Mesenchymal stem cell (in vitro differentiated cells and primary cell): ENCODE measurements around the gene FCHSD2.

Experiments
- DNase-seq: peaks from one replicate; pipeline ENCODE4 v3.0.0-alpha.2; 2013
- H2AFZ ChIP-seq: one replicate; pipeline ENCODE4 v1.6.1; 2013; ENCODE audit warnings: low read depth, mild to moderate bottlenecking, control low read depth, inconsistent platforms, low read length, moderate library complexity
- H2AK5ac ChIP-seq: 2 replicates; pipeline ENCODE4 v1.6.1; 2013; ENCODE audit warnings: low read length, moderate library complexity, mild to moderate bottlenecking, inconsistent platforms; ENCODE audit not compliant: severe bottlenecking
- H2BK120ac ChIP-seq: one replicate; pipeline ENCODE4 v1.6.1; 2013; ENCODE audit warnings: low read depth, mild to moderate bottlenecking, inconsistent platforms, low read length, moderate library complexity
- H2BK12ac ChIP-seq, 2 experiments: one replicate each; pipeline ENCODE4 v1.6.1; 2013; ENCODE audit warnings: inconsistent platforms in 2 of 2, low read length in 2 of 2, mild to moderate bottlenecking in 2 of 2, moderate library complexity in 2 of 2, control low read depth in 1 of 2
- H2BK15ac ChIP-seq: one replicate; pipeline ENCODE4 v1.6.1; 2013; ENCODE audit warnings: mild to moderate bottlenecking, low read depth, inconsistent platforms; ENCODE audit not compliant: poor library complexity, severe bottlenecking
- H2BK5ac ChIP-seq: 2 replicates; pipeline ENCODE4 v1.6.1; 2013; ENCODE audit warnings: low read depth, mild to moderate bottlenecking, low read length, control low read depth, inconsistent platforms; ENCODE audit not compliant: poor library complexity, severe bottlenecking
- H3K14ac ChIP-seq, 2 experiments: one replicate each; pipeline ENCODE4 v1.6.1; 2013; ENCODE audit warnings: inconsistent platforms in 2 of 2, low read length in 2 of 2, control low read depth in 1 of 2, mild to moderate bottlenecking in 1 of 2, moderate library complexity in 1 of 2
- H3K18ac ChIP-seq, 2 experiments: one replicate each; pipeline ENCODE4 v1.6.1; 2013; ENCODE audit warnings: inconsistent platforms in 2 of 2, low read length in 2 of 2, control low read depth in 1 of 2, low read depth in 1 of 2, mild to moderate bottlenecking in 1 of 2
- H3K23ac ChIP-seq, 2 experiments: one replicate each; pipeline ENCODE4 v1.6.1; 2013; ENCODE audit warnings: inconsistent platforms in 2 of 2, low read length in 2 of 2, mild to moderate bottlenecking in 2 of 2, moderate library complexity in 2 of 2, control low read depth in 1 of 2
- H3K27ac ChIP-seq: 2 replicates; pipeline ENCODE4 v1.5.1; 2013; ENCODE audit warnings: mild to moderate bottlenecking, moderate library complexity, low read length, control low read depth, inconsistent platforms; ENCODE audit not compliant: poor library complexity, severe bottlenecking
- H3K27me3 ChIP-seq, 2 experiments: 2 replicates each; pipeline versions ENCODE4 v1.6.1 to v1.7.0; 2013; ENCODE audit warnings: low read length in 2 of 2, mild to moderate bottlenecking in 2 of 2, moderate library complexity in 2 of 2, control low read depth in 1 of 2, inconsistent platforms in 1 of 2; ENCODE audit not compliant: control insufficient read depth in 1 of 2, insufficient read depth in 1 of 2
- H3K36me3 ChIP-seq, 2 experiments: 2 replicates each; pipeline versions ENCODE4 v1.6.1 to v1.7.0; 2013; ENCODE audit warnings: low read length in 2 of 2, control low read depth in 1 of 2, inconsistent platforms in 1 of 2, low read depth in 1 of 2, mild to moderate bottlenecking in 1 of 2; ENCODE audit not compliant: insufficient read depth in 2 of 2, control insufficient read depth in 1 of 2
- H3K4ac ChIP-seq, 2 experiments: one replicate each; pipeline ENCODE4 v1.6.1; 2013; ENCODE audit warnings: inconsistent platforms in 2 of 2, low read length in 2 of 2, mild to moderate bottlenecking in 2 of 2, moderate library complexity in 2 of 2, control low read depth in 1 of 2, low read depth in 1 of 2
- H3K4me1 ChIP-seq: 2 replicates; pipeline ENCODE4 v1.6.1; 2013; ENCODE audit warnings: low read depth, low read length, control low read depth; ENCODE audit not compliant: control insufficient read depth, insufficient read depth
- H3K4me2 ChIP-seq: 2 replicates; pipeline ENCODE4 v1.6.1; 2013; ENCODE audit warnings: low read length, mild to moderate bottlenecking, inconsistent platforms; ENCODE audit not compliant: poor library complexity, severe bottlenecking
- H3K4me3 ChIP-seq, 2 experiments: 2 replicates each; pipeline versions ENCODE4 v1.5.1 to v1.7.0; 2013; ENCODE audit warnings: low read length in 2 of 2, mild to moderate bottlenecking in 2 of 2, control low read depth in 1 of 2, low read depth in 1 of 2; ENCODE audit not compliant: insufficient read depth in 1 of 2
- H3K79me1 ChIP-seq: replicated peaks from 2 replicates; pipeline ENCODE4 v1.6.1; 2013; ENCODE audit warnings: mild to moderate bottlenecking, control low read depth, low read length, inconsistent platforms; ENCODE audit not compliant: poor library complexity, severe bottlenecking
- H3K9ac ChIP-seq: 2 replicates; pipeline ENCODE4 v1.7.0; 2013; ENCODE audit warnings: mild to moderate bottlenecking, low read length, moderate library complexity
- H3K9me3 ChIP-seq: 2 replicates; pipeline ENCODE4 v1.7.0; 2013; ENCODE audit warnings: mild to moderate bottlenecking, low read length; ENCODE audit not compliant: control insufficient read depth
- H4K8ac ChIP-seq: one replicate; pipeline ENCODE4 v1.6.1; 2013; ENCODE audit warnings: inconsistent platforms, mild to moderate bottlenecking, low read length, moderate library complexity
- H4K91ac ChIP-seq: one replicate; pipeline ENCODE4 v1.6.1; 2013; ENCODE audit warnings: mild to moderate bottlenecking, low read length, inconsistent platforms
- WGBS: methylation state at CpG from one replicate; pipeline ENCODE4 v1.1.7; 2013; ENCODE audit warnings: mixed read lengths; 5-methylcytosine and 5-hydroxymethylcytosine counted together

The FCHSD2 gene

DNA sequence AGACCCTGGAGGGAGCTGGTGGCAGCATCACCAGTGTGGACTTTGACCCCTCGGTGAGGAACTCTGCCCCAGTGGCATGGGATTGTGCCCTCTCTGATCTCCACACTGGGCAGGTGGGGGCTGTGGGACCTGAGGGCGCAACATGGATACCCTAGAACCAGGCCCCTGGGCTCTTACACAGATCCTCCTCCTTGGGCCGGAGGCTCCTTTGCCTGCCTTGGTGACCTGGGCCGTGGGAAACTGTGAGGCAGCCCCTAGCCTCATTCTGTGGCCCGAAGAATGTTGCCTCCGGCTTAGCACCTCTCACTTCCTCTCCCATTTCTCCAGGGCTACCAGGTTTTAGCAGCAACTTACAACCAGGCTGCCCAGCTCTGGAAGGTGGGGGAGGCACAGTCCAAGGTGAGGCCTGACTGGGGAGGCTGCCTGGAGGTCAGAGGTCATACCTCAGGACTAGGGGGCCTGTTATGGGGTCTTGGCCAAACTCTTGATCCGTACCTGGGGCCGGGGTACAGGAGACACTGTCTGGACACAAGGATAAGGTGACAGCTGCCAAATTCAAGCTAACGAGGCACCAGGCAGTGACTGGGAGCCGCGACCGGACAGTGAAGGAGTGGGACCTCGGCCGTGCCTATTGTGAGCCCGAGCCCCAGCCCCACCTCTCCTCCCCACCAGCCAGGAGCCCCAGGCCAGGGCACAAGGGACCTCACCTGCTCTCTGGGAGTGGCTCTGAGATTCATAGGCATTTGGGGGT is 315.8 kb downstream of the FCHSD2 start:
- no peaks in the 10 kb centered on the region for H3K27me3 ChIP-seq
- H3K36me3 ChIP-seq = peaks cover 0 to 24% of the 10 kb centered on the region in 2 experiments
- no peak overlapping the region for H2BK12ac ChIP-seq
- H3K23ac ChIP-seq = no peak overlapping the region
- no peak overlapping the region for H3K27ac ChIP-seq
- H2AK5ac ChIP-seq = no peak overlapping the region
- H2BK120ac ChIP-seq = no peak overlapping the region
- no peak overlapping the region for H3K9ac ChIP-seq
- H2BK15ac ChIP-seq = no peak overlapping the region
- DNase-seq = no peak
- no peak overlapping the region for H3K18ac ChIP-seq
- no peak overlapping the region for H4K8ac ChIP-seq
- 94% methylated on average over 10 of the region's 15 CpGs for WGBS
- peak overlapping the region; percentile 52 for H4K91ac ChIP-seq
- H3K4ac ChIP-seq = no peak overlapping the region
- H3K79me1 ChIP-seq = no peaks in the 10 kb centered on the region
- no peak overlapping the region for H2AFZ ChIP-seq
- no peaks in the 10 kb centered on the region for H3K9me3 ChIP-seq
- no peak overlapping the region for H3K4me3 ChIP-seq
- no peak overlapping the region for H3K14ac ChIP-seq
- H3K4me2 ChIP-seq = no peak overlapping the region
- H2BK5ac ChIP-seq = no peak overlapping the region
- peaks cover 34% of the 10 kb centered on the region for H3K4me1 ChIP-seq

DNA sequence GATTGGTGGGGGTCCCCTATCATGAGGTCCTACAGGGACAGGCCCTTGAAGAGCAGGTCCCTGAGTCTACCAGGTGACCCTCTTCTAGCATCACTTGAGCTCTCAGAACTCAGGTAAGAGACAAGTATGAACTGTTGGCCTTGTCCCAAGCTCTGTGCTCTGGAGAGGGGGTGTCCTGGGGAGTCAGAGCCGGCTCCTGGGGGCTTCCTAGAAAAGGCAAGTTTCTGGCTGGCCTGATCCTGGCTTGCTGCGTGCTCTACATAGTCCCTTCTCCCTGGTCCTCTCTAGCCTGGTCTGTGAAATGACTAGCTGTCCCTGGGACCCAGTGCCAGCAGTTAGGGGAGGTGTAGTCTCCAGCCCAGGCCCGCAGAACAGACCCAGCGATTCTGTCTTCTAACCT is 316.5 kb downstream of the FCHSD2 start:
- Histone ChIP-seq H3K14ac (no peak overlapping the region), H3K36me3 (peaks cover 0 to 24% of the 10 kb centered on the region in 2 experiments), H2BK5ac (no peak overlapping the region), H4K8ac (no peak overlapping the region), H3K79me1 (no peaks in the 10 kb centered on the region), H3K18ac (no peak overlapping the region), H3K4ac (no peak overlapping the region), H3K27me3 (no peaks in the 10 kb centered on the region), H3K4me1 (peaks cover 38% of the 10 kb centered on the region), H4K91ac (no peak overlapping the region), H2BK15ac (no peak overlapping the region), H3K9ac (no peak overlapping the region), H2BK12ac (no peak overlapping the region), H3K27ac (no peak overlapping the region), H2BK120ac (no peak overlapping the region), H3K4me2 (no peak overlapping the region), H3K9me3 (no peaks in the 10 kb centered on the region), H3K23ac (no peak overlapping the region), H2AFZ (no peak overlapping the region), H2AK5ac (no peak overlapping the region), H3K4me3 (no peak overlapping the region)
- no peak for DNase-seq
- 95% methylated on average over 4 of the region's 4 CpGs for WGBS

DNA sequence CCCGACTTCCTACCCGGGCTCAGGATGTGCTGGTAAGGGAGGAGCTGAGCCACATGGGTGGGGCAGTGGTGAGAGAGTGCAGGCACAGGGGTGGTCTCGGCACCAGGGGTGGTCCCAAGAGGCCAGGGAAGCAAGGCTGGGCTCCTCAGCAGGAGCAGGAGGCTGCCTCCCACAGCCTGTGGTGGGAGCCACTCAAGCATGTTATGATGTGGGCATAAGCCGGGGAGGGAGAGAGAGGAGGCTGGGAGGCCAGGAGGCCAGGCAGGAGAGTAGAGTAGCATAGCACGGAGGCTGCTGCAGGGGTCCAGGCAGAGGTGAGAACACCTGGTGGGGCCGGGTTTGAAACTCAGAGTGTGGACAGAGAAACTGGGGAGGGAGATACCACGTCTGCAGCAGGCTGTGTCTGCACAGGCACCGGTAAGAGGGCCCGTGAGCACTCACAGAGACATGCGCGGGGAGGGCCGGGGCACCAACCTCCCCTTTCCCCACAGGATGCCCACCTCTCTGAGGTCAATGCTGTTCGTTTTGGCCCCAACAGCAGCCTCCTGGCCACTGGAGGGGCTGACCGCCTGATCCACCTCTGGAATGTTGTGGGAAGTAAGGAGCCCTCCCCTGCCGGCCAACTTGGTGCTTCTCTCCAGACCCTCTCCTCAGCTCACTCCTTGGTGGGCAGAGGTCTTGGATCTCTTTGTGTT is 317.2 kb downstream of the FCHSD2 start:
- Histone ChIP-seq H3K9me3 (no peaks in the 10 kb centered on the region), H3K18ac (no peak overlapping the region), H2BK15ac (no peak overlapping the region), H3K4me3 (no peak overlapping the region), H4K8ac (no peak overlapping the region), H3K27me3 (no peaks in the 10 kb centered on the region), H3K4me2 (no peak overlapping the region), H3K4ac (no peak overlapping the region), H3K9ac (no peak overlapping the region), H3K27ac (no peak overlapping the region), H2AK5ac (no peak overlapping the region), H3K79me1 (no peaks in the 10 kb centered on the region), H2BK5ac (no peak overlapping the region), H3K36me3 (peaks cover 0 to 21% of the 10 kb centered on the region in 2 experiments), H2BK120ac (no peak overlapping the region), H2BK12ac (no peak overlapping the region), H3K23ac (no peak overlapping the region), H3K4me1 (peaks cover 38% of the 10 kb centered on the region), H2AFZ (no peak overlapping the region), H4K91ac (peak overlapping the region; percentile 3), H3K14ac (no peak overlapping the region)
- 84% methylated on average over 6 of the region's 15 CpGs for WGBS
- no peak for DNase-seq

DNA sequence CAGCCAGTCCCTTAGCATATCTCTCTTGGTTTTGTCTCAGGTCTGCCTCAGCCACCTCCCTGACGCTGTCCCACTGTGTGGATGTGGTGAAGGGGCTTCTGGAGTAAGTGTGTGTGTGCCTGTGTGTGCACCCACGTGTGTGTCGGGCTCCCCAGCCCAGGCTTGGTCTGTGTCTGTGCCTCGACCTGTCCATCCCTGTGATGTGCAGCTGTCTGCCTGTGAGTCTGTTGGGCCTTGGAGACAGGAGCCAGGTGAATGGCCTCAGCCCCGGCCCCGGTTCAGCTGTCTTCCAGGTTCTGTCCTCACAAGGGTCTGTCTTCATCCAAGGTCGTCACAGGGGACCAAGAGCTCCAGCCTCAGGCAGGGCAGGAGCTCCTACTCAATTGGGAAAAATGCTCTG is 318.1 kb downstream of the FCHSD2 start:
- H3K23ac ChIP-seq = peak overlapping the region in 1 of 2 experiments; percentile 46
- H2AK5ac ChIP-seq = no peak overlapping the region

More for the DNA sequence above, 318.1 kb downstream of the FCHSD2 start:
- Histone ChIP-seq H3K4me2 (no peak overlapping the region), H4K91ac (no peak overlapping the region), H3K9me3 (no peaks in the 10 kb centered on the region), H3K4me1 (peaks cover 37% of the 10 kb centered on the region), H3K27me3 (no peaks in the 10 kb centered on the region), H3K4me3 (no peak overlapping the region), H3K79me1 (no peaks in the 10 kb centered on the region), H2BK12ac (peak overlapping the region in 1 of 2 experiments; percentile 21), H2BK120ac (no peak overlapping the region), H3K18ac (no peak overlapping the region), H3K36me3 (peaks cover 2 to 14% of the 10 kb centered on the region in 2 experiments), H3K14ac (no peak overlapping the region), H3K27ac (no peak overlapping the region), H2BK15ac (no peak overlapping the region), H2BK5ac (no peak overlapping the region), H4K8ac (no peak overlapping the region), H3K9ac (no peak overlapping the region), H3K4ac (no peak overlapping the region), H2AFZ (no peak overlapping the region)
- 91% methylated on average over 7 of the region's 7 CpGs for WGBS
- DNase-seq = no peak
